Right atrium auricular region (tissue), 2 donors: ENCODE measurements around the gene SRGAP1. TPM values are rescaled to one million over a fixed set of nuclear protein-coding genes. Genes with fewer than 3 reads are reported as not detected.

Experiments
- DNase-seq: peaks from one replicate; pipeline ENCODE4 v3.0.0-alpha.2; 2019; ENCODE audit warnings: low spot score
- H3K27ac ChIP-seq, 2 donors: fragments of 200-600 bp; sonication (generic); 1 replicate in 1 of 2; 2 replicates in 1 of 2; pipeline ENCODE4 v1.5.1; 2016 to 2019
- H3K27me3 ChIP-seq, 2 donors: fragments of 200-600 bp; sonication (generic); one replicate each; pipeline versions ENCODE4 v1.5.1 to v1.6.0; 2017 to 2019
- H3K36me3 ChIP-seq: fragments of 200-600 bp; sonication (generic); one replicate; pipeline ENCODE4 v1.5.1; 2016
- H3K4me1 ChIP-seq, 2 donors: fragments of 200-600 bp; sonication (generic); one replicate each; pipeline versions ENCODE4 v1.5.1 to v1.6.0; 2017 to 2019
- H3K4me3 ChIP-seq, 2 donors: fragments of 200-600 bp; sonication (generic); 1 replicate in 1 of 2; 2 replicates in 1 of 2; pipeline ENCODE4 v1.5.1; 2017 to 2019; ENCODE audit warnings: mild to moderate bottlenecking in 1 of 2, moderate library complexity in 1 of 2
- H3K9me3 ChIP-seq, 2 donors: fragments of 200-600 bp; sonication (generic); one replicate each; pipeline ENCODE4 v1.5.1; 2019
- CTCF ChIP-seq, 2 donors: fragments of 200-600 bp; sonication (generic); IDR thresholded peaks; one replicate each; pipeline ENCODE4 v1.5.1; 2019; ENCODE audit warnings: antibody characterized with exemption in 2 of 2
- total RNA-seq, 2 donors: library from RNA; depleted of rRNA; stranded (reverse); fragments of >200 nt; gene quantifications; one replicate each; pipeline ENCODE4 v1.1.0, GENCODE V29; 2016

SRGAP1 gene
- total RNA-seq, 2 donors from 2014 or later = 1.4 to 3.3 TPM

GRCh38 chr12:63924781-63925180 is 80.3 kb downstream of the SRGAP1 start:
- no peak for DNase-seq
- H3K9me3 ChIP-seq = no peaks in the 10 kb centered on the region
- no peaks in the 10 kb centered on the region for H3K4me1 ChIP-seq
- H3K27ac ChIP-seq = no peak overlapping the region
- no peak for TF ChIP-seq CTCF (IDR thresholded peaks at IDR 0.05)
- no peaks in the 10 kb centered on the region for H3K27me3 ChIP-seq
- H3K4me3 ChIP-seq = no peak overlapping the region
- no peaks in the 10 kb centered on the region for H3K36me3 ChIP-seq

GRCh38 chr12:63927511-63927910 is 83.0 kb downstream of the SRGAP1 start:
- H3K4me3 ChIP-seq = no peak overlapping the region
- H3K27me3 ChIP-seq = no peaks in the 10 kb centered on the region
- H3K27ac ChIP-seq = no peak overlapping the region
- H3K9me3 ChIP-seq = no peaks in the 10 kb centered on the region
- no peak for DNase-seq
- TF ChIP-seq CTCF (IDR thresholded peaks at IDR 0.05) = no peak
- no peaks in the 10 kb centered on the region for H3K36me3 ChIP-seq
- no peaks in the 10 kb centered on the region for H3K4me1 ChIP-seq

- no peak overlapping the region for H3K27ac ChIP-seq
- TF ChIP-seq CTCF (IDR thresholded peaks at IDR 0.05) = no peak
- H3K27me3 ChIP-seq = no peaks in the 10 kb centered on the region
- no peaks in the 10 kb centered on the region for H3K4me1 ChIP-seq
- no peak for DNase-seq
- no peaks in the 10 kb centered on the region for H3K36me3 ChIP-seq
- H3K4me3 ChIP-seq = no peak overlapping the region
- no peaks in the 10 kb centered on the region for H3K9me3 ChIP-seq
These were observed 83.8 kb downstream of the SRGAP1 start for GRCh38 chr12:63928305-63928704.

GRCh38 chr12:63929426-63929825 is 84.9 kb downstream of the SRGAP1 start:
- no peak overlapping the region for H3K27ac ChIP-seq
- no peak for TF ChIP-seq CTCF (IDR thresholded peaks at IDR 0.05)
- no peaks in the 10 kb centered on the region for H3K4me1 ChIP-seq
- H3K9me3 ChIP-seq = no peaks in the 10 kb centered on the region
- no peak for DNase-seq
- no peak overlapping the region for H3K4me3 ChIP-seq
- no peaks in the 10 kb centered on the region for H3K27me3 ChIP-seq
- no peaks in the 10 kb centered on the region for H3K36me3 ChIP-seq

- DNase-seq = no peak
- no peak for TF ChIP-seq CTCF (IDR thresholded peaks at IDR 0.05)
- H3K9me3 ChIP-seq = no peaks in the 10 kb centered on the region
These were observed 86.5 kb downstream of the SRGAP1 start for GRCh38 chr12:63930971-63931370.

GRCh38 chr12:63931703-63932102 is 87.2 kb downstream of the SRGAP1 start:
- Histone ChIP-seq H3K27me3 (no peaks in the 10 kb centered on the region), H3K36me3 (no peaks in the 10 kb centered on the region), H3K4me3 (no peak overlapping the region), H3K4me1 (no peaks in the 10 kb centered on the region), H3K27ac (no peak overlapping the region), H3K9me3 (no peaks in the 10 kb centered on the region)
- DNase-seq = no peak
- TF ChIP-seq CTCF (IDR thresholded peaks at IDR 0.05) = no peak

More at GRCh38 chr12:63930971-63931370, 86.5 kb downstream of the SRGAP1 start:
- Histone ChIP-seq H3K27me3 (no peaks in the 10 kb centered on the region), H3K36me3 (no peaks in the 10 kb centered on the region), H3K4me1 (no peaks in the 10 kb centered on the region), H3K27ac (no peak overlapping the region), H3K4me3 (no peak overlapping the region)
